Stimulated activated CD4-positive, alpha-beta T cell treated with anti-CD3 and anti-CD28 coated beads, Interleukin-4, amount 100 ng/mL, for 48 hours (primary cell): Measurements from ENCODE around the gene CALN1.
"Not testable (repeated sequence)": the region's sequence is repeated elsewhere in the genome, so short reads cannot be mapped to it uniquely, and the experiment has no call there.

Source experiments
- DNase-seq, 2 donors: peaks; one replicate each; pipeline ENCODE4 v3.0.0-alpha.2; 2020; ENCODE audit warnings: low read depth in 2 of 2

Gene CALN1

GRCh38 chr7:72267291-72267800 is 144.8 kb downstream of the CALN1 start:
- DNase-seq = no peak

- DNase-seq = no peak
Measured at GRCh38 chr7:72266771-72267170, 145.4 kb downstream of the CALN1 start.

- DNase-seq = no peak
Measured at GRCh38 chr7:72265071-72265904, 146.8 kb downstream of the CALN1 start.

- DNase-seq = no peak
Measured at GRCh38 chr7:72260406-72260805, 151.7 kb downstream of the CALN1 start.

- DNase-seq = no peak
Measured at GRCh38 chr7:72258074-72258473, 154.1 kb downstream of the CALN1 start.

GRCh38 chr7:72254455-72254854 is 157.7 kb downstream of the CALN1 start:
- no peak for DNase-seq

- no peak for DNase-seq
Measured at GRCh38 chr7:72249106-72249505, 163.0 kb downstream of the CALN1 start.

- no peak for DNase-seq
Measured at GRCh38 chr7:72244826-72245398, 167.2 kb downstream of the CALN1 start.

- no peak for DNase-seq
Measured at GRCh38 chr7:72243329-72243728, 168.8 kb downstream of the CALN1 start.

GRCh38 chr7:72235351-72235750 is 176.8 kb downstream of the CALN1 start:
- no peak for DNase-seq

GRCh38 chr7:72234086-72234485 is 178.1 kb downstream of the CALN1 start:
- DNase-seq = no peak

GRCh38 chr7:72230281-72230680 is 181.9 kb downstream of the CALN1 start:
- DNase-seq = no peak

GRCh38 chr7:72223351-72223750 is 188.8 kb downstream of the CALN1 start:
- DNase-seq = no peak

GRCh38 chr7:72222136-72222535 is 190.0 kb downstream of the CALN1 start:
- no peak for DNase-seq

GRCh38 chr7:72219500-72219899 is 192.6 kb downstream of the CALN1 start:
- no peak for DNase-seq

- no peak for DNase-seq
Measured at GRCh38 chr7:72217151-72217550, 195.0 kb downstream of the CALN1 start.

GRCh38 chr7:72213769-72214168 is 198.4 kb downstream of the CALN1 start:
- DNase-seq = no peak

- DNase-seq = no peak
Measured at GRCh38 chr7:72213081-72213480, 199.1 kb downstream of the CALN1 start.

- no peak for DNase-seq
Measured at GRCh38 chr7:72211175-72211574, 201.0 kb downstream of the CALN1 start.

GRCh38 chr7:72209006-72209405 is 203.1 kb downstream of the CALN1 start:
- not testable (repeated sequence) for DNase-seq

GRCh38 chr7:72196176-72196575 is 216.0 kb downstream of the CALN1 start:
- DNase-seq = no peak

- no peak for DNase-seq
Measured at GRCh38 chr7:72190919-72191318, 221.2 kb downstream of the CALN1 start.

GRCh38 chr7:72190146-72190545 is 222.0 kb downstream of the CALN1 start:
- no peak for DNase-seq
